Endometrium (tissue), 2 donors: Measurements from ENCODE around the gene CEP41.
"Not testable (repeated sequence)": the region's sequence is repeated elsewhere in the genome, so short reads cannot be mapped to it uniquely, and the experiment has no call there.

Source experiments
- FAIRE-seq: peaks from 2 replicates; lab custom pipeline; 2012; peaks lifted over from hg19 to GRCh38; lab: Jason Lieb, UNC
- donor health status: control.
- donor health status: control.

The CEP41 gene

DNA sequence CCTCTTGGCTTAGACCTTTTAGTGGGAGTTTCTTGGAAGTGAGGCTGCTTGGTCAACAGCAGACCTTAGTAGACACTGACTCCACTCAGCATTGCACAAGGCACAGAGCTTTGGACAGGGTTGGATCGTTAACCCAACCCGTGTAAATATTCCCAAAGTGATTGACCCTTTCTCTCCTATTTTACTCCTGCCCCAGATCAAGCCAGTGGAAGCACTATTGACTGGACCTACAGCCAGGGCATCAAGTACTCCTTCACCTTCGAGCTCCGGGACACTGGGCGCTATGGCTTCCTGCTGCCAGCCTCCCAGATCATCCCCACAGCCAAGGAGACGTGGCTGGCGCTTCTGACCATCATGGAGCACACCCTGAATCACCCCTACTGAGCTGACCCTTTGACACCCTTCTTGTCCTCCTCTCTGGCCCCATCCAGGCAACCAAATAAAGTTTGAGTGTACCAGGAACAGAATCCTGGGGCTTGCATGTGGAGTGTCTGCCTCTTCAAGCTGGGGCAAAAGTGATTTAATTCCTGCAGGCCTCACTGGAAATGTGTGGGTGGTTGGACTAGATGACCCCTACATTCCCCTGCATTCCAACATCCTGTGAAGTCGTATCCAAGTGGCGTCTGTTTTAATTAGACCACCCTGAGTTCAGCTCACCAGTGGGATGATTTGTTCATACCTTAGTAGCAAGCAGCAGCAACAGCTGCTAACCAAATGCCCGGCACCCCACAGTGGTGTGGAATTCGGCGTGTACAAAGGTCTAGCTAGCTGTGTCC is 53.0 kb downstream of the CEP41 start:
- peak; percentile 88 for FAIRE-seq

DNA sequence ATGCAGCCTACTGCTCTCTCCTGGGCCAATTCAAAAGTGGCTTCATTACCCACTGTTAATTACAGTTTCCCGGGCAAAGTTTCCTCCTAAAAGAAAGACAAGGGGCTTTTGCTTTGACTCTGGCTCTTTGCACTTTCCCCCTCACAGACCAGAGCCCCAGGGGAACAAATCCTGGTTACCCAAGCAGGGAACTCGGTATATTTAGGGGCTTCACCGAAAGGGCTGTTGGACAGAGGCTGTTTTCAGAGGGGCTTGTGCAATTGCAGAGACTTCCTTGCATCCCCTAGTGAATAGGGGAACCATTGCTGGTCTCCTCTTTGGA is 53.5 kb downstream of the CEP41 start:
- no peak for FAIRE-seq

DNA sequence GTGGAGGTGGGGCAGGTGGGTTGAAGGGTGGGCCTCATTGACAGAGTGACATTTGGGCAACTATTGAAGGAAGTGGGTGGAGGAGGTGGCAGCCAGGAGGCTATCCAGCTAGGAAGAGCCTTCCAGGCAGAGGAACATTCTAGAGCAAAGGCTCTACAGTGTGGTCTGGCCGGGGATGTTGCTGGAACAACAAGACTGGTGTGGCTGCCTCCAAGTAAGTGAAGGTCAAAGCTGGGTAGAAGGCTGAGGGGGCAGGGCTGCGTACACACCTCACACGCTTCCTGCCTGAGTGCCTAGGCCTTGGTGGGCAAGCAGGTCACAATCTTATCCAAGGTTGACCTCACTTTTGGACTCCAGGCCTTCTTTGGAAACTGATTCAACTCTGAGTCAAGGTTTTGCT is 53.9 kb downstream of the CEP41 start:
- FAIRE-seq: no peak

DNA sequence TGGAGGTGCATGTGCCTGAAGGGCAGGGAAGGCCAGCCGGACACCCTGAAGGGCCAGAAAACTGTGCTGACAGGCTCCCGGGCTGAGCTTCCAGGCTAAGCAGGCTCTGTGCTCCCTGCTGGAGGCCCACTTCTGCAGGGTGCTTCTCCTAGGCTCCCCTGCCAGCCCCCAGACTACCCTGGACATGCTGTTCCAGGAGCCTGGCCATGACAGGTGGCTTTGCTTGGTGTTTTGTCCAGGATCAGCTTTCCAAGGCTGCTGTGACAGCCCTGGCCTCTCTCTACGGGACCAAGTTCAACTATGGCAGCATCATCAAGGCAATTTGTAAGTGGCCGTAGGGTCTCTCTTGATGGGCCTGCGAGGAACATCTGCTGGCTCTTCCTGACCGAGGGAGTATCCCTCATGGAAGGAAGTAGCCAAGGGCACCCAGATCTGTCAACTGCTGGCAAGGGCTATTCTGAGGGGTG is 55.2 kb downstream of the CEP41 start:
- FAIRE-seq: no peak

DNA sequence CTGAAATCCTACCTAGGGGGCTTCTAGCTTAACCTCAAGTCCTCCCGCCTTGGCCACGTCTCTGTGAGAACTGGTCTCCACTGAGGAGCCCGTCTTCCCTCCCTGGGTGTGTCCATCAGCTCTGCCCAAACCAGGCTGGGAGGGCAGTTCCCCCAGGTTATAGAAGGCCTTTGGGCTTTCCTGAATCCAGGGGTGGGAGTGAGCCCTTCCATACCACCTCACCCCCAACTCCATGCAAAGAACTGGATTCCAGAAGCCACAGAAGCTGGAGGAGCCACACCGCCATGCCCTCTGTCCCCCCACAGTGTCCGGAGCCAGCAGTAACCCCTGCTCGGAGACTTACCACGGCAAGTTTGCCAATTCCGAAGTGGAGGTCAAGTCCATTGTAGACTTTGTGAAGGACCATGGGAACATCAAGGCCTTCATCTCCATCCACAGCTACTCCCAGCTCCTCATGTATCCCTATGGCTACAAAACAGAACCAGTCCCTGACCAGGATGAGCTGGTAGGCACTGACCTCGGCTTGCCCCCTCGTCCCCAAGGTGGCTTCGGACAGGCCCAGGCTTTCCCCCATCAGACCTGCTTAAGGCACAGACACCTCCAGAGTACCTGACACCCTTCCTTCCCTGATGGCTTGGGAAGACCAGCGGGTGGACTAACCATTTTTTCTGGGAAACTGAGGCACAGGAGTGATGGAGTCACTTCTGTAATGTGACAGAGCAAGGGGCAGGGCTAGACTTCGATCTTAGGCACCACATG is 55.8 kb downstream of the CEP41 start:
- no peak for FAIRE-seq

DNA sequence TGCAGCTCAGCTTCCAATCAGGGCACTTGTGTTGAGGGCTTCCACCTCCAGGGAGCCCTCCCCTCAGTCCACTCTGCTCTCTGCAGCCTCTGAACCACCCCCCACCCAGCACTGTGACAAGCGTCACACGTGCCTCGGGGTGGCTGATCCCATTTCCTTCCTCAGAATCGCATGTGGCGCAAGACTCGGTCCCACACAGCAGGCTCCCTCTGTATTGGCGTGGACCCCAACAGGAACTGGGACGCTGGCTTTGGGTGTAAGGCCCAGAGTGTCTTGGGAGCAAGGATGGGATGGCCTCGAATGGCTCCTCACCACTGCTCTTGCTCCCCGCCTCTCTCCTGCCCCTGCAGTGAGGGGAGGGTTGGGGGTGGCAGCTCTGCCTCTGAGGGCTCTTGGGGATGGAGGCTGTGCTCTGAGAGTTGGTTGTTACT is 56.4 kb downstream of the CEP41 start:
- no peak for FAIRE-seq

DNA sequence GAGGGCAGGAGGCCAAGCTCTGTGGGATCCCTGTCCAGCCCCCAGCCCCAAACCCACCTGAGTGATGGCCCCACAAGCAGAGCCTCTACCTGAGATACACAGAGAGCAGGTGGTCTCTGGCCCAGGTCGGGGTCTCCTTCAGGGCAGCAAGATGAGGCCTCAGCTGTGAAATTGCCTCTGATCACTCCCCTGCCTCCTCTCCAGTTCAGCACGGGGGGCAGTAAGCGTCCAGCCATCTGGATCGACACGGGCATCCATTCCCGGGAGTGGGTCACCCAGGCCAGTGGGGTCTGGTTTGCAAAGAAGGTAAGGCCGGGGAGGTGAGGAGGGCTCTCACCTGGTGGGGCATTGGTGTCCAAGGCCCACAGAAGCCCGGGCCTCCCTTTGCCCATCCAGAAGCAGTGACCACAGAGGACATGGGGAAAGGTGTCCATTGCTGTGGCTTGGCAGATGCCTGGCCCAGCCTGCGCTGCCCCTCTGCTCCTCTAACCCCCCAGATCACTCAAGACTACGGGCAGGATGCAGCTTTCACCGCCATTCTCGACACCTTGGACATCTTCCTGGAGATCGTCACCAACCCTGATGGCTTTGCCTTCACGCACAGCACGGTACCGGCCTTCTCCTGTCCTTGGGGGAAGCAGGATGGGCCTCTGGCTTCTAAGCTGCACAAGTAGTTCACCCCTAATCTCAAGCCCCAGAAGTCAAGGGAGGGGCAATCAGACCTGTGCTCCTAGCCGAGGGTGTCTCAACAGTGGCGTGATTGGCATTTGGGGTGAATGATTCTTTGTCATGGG is 57.4 kb downstream of the CEP41 start:
- FAIRE-seq: no peak

DNA sequence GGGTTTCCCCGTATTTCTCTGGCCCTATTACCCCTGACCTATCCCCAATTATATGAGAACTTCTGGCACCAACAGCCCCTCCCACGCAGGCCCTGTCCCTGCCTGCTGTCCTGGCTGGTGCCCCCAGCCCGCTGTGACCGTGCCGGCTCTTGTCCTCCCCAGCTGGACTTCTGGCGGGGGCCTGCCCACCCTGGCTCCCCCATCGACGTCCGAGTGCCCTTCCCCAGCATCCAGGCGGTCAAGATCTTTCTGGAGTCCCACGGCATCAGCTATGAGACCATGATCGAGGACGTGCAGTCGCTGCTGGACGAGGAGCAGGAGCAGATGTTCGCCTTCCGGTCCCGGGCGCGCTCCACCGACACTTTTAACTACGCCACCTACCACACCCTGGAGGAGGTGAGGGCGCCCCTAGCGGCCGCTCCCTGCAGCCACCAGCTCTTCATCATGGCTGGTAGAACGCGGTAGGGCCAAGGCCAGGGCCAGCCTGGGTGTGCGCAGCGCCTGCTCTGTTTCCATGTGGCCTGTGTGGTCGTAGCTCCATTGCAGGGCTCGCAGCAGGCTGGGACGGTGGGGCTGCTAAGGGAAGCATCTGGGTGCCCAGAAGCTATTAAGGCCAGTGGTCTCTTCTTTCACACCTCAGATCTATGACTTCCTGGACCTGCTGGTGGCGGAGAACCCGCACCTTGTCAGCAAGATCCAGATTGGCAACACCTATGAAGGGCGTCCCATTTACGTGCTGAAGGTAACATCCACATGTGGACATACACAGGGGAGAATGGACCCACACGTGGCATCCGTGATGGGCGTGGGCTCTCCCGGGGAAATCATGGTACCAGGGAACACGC is 59.1 kb downstream of the CEP41 start:
- no peak for FAIRE-seq

DNA sequence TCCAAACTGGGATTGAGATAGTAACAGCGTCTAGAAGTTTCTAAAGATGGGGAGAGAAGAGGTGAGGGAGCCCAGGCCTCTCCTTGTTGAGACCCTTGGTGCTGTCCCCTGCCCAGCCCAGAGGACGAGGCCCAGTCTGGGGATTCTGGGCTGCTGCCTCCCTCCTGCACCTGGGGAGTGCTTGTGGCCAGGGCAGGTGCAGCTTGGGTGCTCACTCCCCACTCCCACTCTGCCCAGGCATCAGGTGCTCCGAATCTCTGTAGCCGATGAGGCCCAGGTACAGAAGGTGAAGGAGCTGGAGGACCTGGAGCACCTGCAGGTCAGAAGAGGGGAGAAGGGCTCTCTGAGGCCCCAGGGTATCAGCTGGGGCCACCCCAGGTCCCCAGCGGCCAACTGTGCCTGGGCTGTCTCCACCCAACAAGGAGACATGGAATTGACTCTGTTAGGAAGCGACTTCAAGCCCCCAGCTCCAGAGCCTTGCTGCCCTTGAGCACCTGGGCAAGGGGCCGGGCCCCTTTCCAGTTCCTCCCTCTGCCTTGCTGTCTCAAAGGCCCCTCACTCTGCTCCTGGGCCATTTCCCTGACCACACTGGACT is 59.9 kb downstream of the CEP41 start:
- FAIRE-seq: no peak

DNA sequence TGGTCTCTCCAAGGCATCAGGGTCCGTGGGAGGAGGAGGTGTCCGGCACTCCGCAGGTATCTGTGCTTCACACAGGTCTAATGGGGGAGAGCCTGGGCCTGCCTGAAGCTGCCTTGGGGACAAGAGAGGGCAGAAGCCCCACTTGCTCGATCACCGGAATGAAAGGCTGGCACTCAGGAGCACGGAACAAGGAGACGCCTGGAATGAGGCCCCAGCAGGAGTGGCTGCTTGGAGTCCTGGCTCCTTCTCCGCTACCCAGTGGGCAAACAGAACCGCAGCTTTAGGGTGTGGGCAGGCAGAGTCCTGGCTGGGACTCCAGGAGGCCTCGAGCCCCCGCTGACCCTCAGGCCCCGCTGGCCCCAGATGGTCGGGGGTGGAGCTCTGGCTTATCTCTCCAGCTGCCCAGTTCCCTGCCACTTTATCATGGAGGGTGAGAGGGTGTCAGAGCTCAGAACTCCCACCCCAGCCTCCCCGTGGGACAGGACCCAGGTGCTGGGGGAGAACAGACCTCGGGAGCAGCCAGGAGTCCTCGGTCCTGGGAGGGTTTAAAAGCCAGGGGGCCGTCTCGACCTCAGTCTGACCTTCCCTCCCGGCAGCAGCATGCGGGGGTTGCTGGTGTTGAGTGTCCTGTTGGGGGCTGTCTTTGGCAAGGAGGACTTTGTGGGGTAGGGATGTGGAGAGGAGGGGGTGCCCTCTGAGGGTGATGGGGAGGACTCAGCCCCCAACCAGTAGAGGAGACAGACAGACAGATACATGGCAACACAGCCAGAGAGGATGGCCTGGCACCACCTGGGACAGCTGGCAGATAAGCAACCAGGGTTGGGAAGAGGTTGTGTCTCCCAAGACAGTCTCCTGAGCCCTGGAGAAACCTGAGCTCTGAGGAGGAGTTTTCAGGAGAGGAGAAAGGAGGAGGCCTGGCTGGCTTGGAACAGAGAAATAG is 60.6 kb downstream of the CEP41 start, which contains the start of gene CPA1:
Gene CPA1 (plus strand): TSS at position 574 of the 940 bp plus-strand sequence. CDS start 27 bp downstream, at position 601.
- FAIRE-seq: no peak

DNA sequence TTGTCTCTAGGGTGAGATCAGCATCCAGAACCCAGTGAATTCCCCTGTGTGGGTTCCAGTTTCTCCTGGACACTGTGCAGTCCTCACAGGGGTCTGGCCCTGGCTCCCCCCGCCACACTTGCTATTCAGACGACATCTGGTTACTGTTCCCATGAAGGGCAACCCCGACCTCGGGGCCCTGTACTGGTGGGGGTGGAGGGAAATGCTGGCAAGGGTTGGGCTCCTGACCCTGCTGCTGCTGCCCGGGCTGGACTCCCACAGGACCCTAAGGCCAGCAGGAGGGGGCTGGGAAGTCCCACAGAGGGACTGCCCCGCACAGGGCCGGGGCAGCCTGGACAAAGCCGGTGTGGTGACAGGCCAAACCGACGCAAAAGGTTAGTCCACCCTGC is 61.3 kb downstream of the CEP41 start:
- FAIRE-seq: no peak

DNA sequence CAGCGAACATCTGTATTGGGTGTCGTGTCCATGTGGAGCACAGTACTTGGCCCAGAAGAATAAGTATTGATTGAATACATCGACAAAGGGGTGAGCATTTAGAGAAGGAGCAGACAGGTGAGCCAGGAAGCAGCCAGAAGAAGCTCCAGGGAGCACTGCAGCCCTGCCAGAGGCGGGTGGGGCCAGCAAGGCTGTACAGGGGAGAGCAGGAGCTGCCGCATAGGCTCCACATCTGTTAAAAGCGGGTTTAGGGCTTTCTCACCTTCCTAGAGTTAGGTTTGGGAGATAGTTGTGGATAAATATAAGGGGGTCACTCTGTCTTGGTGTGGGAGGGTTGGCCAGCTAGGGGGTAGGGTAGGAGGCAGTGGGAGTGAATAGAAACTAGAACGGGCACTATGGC is 61.8 kb downstream of the CEP41 start:
- FAIRE-seq: no peak

DNA sequence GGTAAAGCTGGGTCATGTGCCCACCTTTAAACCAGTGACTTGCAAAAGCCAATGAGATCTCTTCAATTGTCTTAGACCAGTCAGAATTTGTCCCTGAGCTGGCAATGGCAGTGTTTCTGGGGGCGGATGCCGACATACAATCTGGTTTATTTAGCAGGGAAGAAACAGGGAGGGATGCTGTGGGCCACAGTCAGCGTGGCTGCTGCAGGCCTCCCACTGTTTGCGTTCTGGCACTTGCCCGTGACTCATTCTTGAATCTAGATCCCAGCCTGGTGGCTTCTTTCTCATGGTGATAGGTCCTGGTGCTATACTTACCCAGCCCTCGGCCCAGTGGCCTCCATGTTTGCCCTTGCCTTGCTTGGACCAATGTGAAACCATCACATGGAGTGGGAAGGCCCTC is 63.6 kb downstream of the CEP41 start:
- FAIRE-seq: no peak

DNA sequence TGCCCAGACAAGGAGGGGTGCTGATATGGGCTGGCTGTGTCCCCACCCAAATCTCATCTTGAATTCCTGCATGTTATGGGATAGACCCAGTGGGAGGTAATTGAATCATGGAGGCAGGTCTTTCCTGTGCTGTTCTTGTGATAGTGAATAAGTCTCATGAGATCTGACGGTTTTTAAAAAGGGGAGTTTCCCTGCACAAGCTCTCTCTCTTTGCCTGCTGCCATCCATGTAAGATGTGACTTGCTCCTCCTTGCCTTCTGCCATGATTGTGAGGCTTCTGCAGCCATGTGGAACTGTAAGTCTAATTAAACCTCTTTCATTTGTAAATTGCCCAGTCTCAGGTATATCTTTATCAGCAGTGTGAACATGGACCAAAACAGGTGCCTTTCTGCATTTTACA is 64.4 kb downstream of the CEP41 start:
- FAIRE-seq: not testable (repeated sequence)

DNA sequence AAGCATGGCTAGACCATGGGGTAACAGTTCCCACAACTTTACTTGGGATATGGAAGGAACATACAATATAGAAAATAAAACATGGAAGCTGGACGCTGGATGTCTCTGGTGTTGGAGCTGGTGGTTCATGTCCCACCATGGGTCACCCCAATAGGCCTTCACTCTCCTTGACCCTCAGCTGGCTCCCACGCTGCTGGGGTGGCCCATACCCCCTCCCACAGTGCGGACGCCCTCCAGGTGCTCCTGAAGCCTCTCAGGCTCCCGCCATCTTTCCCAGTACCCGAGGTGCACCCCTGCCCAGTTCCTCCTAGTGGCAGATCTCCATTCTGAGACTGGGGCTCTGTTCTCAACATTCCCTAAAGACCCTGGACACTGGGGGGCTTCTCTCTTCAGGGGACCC is 66.3 kb downstream of the CEP41 start:
- FAIRE-seq: no peak

DNA sequence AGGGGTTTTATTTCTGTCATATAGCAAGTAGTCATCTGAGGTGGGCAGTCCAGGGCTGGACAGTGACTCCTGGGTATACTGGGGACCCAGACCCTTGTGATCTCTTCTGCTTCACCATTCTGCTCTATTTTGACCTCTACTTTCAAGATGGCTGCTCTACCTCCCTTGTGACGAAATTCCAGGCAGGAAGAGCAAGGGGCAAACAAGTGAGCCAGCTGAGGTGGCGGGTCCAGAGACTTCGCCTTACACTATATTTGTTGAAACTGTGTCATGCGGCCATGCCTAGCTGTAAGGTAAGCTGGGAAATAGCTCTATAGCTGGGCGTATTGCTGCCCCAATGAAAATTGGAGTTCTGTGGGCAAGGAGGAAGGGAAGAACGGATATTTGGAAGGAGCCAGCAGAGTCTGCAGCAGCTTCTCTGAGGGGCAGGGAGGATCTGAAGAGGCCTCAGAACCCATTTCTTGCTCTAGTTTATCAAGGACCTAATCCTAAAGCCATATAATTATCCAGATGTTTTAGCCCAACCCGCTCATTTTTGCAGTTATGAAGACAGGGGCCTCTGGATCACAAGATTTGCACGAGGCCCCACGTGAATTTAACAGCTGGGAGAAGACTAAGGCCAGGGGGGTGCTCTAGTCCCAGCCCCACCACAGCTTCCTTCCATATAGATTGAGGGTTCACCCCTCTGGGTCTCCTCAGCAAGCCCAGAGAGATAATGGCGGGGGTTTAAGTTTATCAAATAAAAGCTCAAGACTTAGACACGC is 68.2 kb downstream of the CEP41 start:
- no peak for FAIRE-seq

DNA sequence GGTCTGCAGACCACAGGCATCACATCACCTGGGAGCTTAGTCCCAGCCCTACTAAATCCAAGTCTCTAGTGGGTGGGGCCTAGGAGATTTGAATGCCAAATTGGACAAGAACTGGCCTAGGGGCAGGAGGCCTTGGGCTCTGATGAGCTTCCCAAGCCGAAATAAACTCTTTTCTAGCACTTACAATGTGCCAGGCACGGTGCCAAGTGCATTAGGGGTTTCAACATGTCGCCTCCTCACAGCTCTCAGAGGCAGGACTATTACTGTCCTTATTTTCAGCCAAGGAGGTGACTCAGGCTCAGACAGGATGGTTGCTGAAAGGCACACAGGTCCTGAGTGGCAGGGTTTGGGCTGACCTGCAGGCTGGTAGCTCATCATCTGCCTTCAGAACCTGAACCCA is 69.8 kb downstream of the CEP41 start:
- no peak for FAIRE-seq

DNA sequence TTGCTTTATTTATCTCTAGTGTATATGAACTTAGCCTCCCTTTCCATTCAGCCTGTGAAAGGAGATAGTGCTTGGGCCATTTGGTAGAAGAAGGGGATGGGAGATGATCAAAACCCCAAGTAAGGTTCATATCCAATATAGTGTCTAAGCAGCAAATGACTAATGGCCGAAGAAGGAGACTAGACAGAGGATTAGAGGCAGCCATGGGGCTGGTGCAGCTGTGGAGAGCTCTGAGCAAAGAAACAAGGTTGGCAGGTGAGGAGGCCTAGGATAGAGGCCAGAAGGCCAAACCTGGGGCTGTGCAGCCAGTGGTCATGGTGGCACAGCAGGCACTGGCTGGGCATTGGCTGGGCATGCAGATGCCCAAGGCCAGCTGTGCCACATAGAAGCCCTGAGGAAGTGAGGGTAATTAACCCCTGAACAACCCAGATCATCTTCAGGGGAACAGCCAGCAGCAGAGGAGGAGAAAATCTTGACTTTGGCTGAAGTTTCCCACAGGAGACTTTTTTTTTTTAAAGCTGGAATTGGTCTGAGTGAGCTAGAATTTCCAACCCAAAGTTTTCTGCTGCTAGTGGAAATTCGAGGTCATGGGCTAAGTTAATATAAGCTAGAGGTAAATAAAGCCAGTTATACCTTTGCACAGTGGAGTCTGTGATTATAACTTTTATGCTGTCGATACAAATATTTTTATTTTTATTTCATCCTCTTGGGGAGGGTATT is 70.8 kb downstream of the CEP41 start:
- no peak for FAIRE-seq
